HT1080 (cell line): ENCODE data around the gene XPNPEP1. TPM values are rescaled to one million over a fixed set of nuclear protein-coding genes. Genes with fewer than 3 reads are reported as not detected.

ENCODE experiments used
- DNase-seq: peaks from one replicate; pipeline ENCODE4 v3.0.0-alpha.2; 2015; ENCODE audit warnings: low read depth
- total RNA-seq: library from RNA; depleted of rRNA; stranded (reverse); fragments of >200 nt; shearing (Covaris generic); gene quantifications from 2 replicates; pipeline ENCODE4 v1.2.3, GENCODE V29; 2014

XPNPEP1 gene
- total RNA-seq, 1 experiment from 2014 or later: 88.8 TPM

DNA sequence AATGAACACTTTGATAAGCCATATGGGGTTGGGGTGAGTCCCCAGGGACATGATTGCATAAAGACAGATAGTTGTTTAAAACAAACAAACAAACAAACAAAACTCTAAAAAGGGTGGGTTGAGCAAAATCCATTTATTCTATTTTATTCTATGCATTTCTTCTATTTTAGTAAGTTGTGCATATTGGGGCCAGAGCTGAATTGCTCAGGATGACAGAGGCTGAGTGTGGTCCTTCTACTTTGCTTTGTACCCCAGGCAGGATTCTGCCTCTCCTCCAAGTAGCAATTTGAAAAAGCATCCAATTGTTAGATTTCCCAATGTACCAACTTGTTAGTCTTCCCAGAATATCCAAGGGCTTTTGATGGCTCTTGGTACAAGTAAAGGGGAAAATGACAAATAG, 29.2 kb upstream of the XPNPEP1 start:
- no peak for DNase-seq

- no peak for DNase-seq
These were observed 24.0 kb upstream of the XPNPEP1 start for GRCh38 chr10:109947111-109947920.

- no peak for DNase-seq
These were observed 23.4 kb upstream of the XPNPEP1 start for GRCh38 chr10:109946680-109947079.

DNA sequence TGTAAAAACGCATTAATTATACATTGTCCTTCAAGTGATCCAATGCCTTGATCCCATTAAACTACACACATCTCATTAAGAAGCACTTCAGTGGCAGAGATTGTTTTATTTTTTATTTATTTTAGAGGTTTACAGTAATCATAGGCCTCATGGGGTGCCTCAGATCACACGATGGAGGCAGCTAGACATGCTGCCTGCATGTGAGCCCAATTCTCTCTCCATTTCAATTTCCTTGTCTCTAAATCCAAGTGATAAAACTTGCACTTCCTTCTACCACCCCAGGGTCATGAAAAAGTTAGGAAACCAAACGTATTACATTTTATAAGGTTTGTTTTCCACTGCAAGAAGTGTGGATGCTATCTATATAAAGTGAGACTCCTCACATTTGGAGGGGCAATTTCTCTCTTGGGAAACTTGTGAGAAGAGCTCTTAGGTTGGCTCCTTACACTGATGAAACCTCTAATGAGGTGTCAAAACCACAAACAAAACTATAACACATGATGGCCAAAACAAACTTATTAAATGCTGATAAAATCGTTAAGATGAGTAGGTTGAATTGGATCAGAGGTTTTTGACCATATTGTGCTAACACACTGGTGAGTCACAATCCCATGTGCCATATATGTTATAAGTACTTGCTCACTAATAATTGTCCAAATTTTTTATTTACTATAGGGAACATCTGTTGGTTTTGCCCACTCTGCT, 22.3 kb upstream of the XPNPEP1 start:
- no peak for DNase-seq

DNA sequence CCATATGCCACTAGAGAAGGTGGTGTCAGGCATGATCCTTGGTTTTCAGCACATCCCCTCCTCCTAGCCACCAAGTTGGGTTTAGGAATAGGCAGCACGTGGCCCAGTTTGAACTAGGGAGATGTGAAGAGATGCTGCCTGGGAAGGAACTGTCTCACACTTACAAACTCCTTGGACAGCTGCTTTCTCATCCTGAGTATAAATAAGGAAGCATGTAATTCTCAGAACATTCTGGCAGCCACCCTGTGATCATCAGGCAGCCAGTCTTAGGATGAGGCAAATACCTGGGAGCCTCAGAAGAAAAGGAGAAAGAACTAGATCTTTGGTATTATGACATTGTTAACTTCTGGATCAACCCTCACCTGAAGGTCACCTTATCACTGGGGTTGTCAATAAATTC, 21.3 kb upstream of the XPNPEP1 start:
- DNase-seq: no peak

GRCh38 chr10:109941236-109941862, 18.0 kb upstream of the XPNPEP1 start:
- no peak for DNase-seq

- DNase-seq: no peak
These were observed 17.2 kb upstream of the XPNPEP1 start for GRCh38 chr10:109940553-109940952.

DNA sequence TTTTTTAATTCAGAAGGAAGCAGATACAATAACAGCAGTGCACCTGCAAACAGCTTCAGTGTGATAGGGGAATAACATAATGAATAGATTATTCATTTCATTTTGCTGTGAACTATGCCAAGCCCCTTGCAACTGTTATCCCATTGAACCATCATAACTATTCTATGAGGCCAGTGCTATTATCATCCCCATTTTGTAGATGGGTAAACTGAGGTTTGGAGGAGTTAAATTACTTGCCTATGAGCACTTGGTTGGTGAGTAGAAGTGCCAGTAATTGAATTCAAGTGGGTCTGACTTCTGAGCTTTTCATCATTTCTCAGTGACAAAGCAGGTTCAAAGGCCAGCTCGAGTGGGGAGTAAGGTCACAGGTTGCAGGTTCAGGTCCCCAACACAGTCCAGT, 16.8 kb upstream of the XPNPEP1 start:
- DNase-seq: no peak

DNA sequence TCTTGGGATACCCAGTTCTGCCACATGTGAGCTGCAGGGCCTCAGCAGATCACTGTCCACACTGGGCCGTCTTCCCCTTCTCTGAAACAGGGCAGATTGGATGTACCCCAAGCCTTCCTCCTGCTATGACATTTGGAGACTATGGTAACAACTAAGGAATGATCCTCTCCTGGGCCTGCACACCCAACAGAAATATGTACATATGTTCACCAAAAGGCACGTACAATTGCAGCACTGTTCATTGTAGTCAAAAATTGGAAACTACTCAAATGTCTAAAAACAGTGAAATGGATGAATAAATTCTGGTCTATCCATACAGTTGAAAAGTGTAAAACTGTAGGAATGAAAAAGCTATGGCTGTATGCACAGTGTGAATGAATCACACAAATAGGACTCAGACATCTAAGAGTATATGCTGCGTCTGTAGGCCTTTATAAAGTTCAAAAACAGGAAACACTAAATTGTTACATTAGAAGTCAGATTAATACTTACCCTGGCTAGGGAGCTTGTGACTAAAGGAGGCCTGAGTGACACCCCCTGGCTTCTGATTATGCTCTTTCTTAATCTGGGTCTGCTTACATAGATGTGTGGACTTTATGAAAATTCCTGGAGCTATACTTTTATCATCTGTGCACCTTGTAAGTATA, 16.1 kb upstream of the XPNPEP1 start:
- DNase-seq: no peak

- no peak for DNase-seq
These were observed 14.3 kb upstream of the XPNPEP1 start for GRCh38 chr10:109937460-109938065.

- DNase-seq: peak; percentile 46
These were observed 11.9 kb upstream of the XPNPEP1 start for GRCh38 chr10:109934958-109935793.

- DNase-seq: no peak
These were observed 10.8 kb upstream of the XPNPEP1 start for GRCh38 chr10:109933984-109934565.

GRCh38 chr10:109932968-109933367, 9.7 kb upstream of the XPNPEP1 start:
- no peak for DNase-seq

GRCh38 chr10:109932391-109932790, 9.1 kb upstream of the XPNPEP1 start:
- DNase-seq: no peak

DNA sequence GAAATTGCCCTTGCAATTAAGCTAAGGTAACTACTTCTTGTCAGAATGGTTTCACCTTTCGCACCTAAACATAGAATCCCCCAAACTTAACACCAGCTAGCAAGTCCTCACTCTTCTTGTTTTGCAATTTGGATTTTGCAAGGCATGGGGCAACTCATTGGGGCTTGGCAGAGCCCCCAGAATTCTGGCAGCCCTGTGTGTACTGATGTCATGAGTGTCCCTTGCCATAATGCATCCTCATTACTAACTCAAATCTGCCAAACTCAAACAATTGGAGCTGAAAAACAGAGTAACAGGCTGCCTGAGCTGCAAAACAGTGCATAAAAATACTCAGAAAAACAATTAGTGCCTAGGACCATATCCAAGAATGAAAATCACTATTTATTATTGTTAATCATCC, 7.9 kb upstream of the XPNPEP1 start:
- DNase-seq: no peak

DNA sequence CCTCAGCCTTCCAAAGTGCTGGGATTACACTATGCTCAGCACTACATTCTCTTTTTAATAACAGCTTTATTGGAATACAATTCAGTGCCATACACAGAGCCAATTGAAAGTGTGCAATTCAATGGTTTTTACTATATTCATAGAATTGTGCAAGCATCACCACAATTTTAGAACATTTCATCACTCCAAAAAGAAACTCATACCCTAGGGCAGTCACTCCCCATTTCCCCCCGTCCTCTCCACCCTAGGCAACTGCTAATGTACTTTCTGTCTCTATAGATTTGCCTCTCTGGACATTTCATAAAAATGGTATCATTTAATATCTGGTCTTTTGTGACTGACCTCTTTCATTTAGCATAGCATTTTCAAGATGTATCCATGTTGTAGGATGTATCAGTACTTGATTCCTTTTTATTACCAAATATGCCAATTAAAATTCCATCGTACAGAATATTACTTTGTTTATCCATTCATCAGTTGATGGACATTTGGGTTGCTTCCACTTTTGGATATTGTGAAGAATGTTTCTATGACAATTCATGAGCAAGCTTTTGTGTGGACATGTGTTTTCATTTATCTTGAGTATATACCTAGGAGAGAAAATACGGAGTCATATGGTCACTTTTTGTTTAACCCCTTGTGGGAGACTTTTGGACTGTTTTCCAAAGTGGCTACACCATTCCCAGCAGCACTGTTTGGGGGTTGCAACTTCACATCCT, 6.3 kb upstream of the XPNPEP1 start:
- no peak for DNase-seq

GRCh38 chr10:109928475-109928891, 5.2 kb upstream of the XPNPEP1 start:
- no peak for DNase-seq

- DNase-seq: no peak
These were observed 3.5 kb upstream of the XPNPEP1 start for GRCh38 chr10:109926825-109927224.

- DNase-seq: no peak
These were observed 2.9 kb upstream of the XPNPEP1 start for GRCh38 chr10:109926061-109926745.
